Left lung (tissue), 10 donors: ENCODE measurements around the gene ALOX5AP. TPM values are rescaled to one million over a fixed set of nuclear protein-coding genes. Genes with fewer than 3 reads are reported as not detected.
A peak's percentile ranks its signal among the peaks of the same experiment; 100 is the strongest.
"Not testable (repeated sequence)": the region's sequence is repeated elsewhere in the genome, so short reads cannot be mapped to it uniquely, and the experiment has no call there.

Experiments used
- ATAC-seq: fragments of 200-7000 bp; cut with Tn5 transposase; one replicate; pipeline ENCODE4 v1.9.1; 2020; ENCODE audit warnings: moderate library complexity
- DNase-seq, 4 donors: peaks; one replicate each; pipeline ENCODE4 v3.0.0-alpha.2; 2013 to 2020
- H3K27ac ChIP-seq, 2 donors: fragments of 200-600 bp; sonication (generic) in 1 of 2; one replicate each; pipeline versions ENCODE4 v1.5.0 to v1.8.0; 2020 to 2021
- H3K27me3 ChIP-seq, 2 donors: fragments of 200-600 bp; sonication (generic) in 1 of 2; one replicate each; pipeline versions ENCODE4 v1.5.0 to v1.8.0; 2020 to 2021
- H3K36me3 ChIP-seq, 2 donors: fragments of 200-600 bp; sonication (generic) in 1 of 2; one replicate each; pipeline versions ENCODE4 v1.5.0 to v1.8.0; 2020 to 2021
- H3K4me1 ChIP-seq, 2 donors: fragments of 200-600 bp; one replicate each; pipeline ENCODE4 v1.8.0; 2021
- H3K4me3 ChIP-seq, 2 donors: fragments of 200-600 bp; sonication (generic) in 1 of 2; one replicate each; pipeline versions ENCODE4 v1.5.0 to v1.8.0; 2020 to 2021; ENCODE audit warnings: mild to moderate bottlenecking in 1 of 2
- H3K9me3 ChIP-seq, 2 donors: fragments of 200-600 bp; sonication (generic) in 1 of 2; one replicate each; pipeline versions ENCODE4 v1.5.0 to v1.8.0; 2020 to 2021
- CTCF ChIP-seq, 2 donors: fragments of 200-600 bp; sonication (generic) in 1 of 2; IDR thresholded peaks; one replicate each; pipeline versions ENCODE4 v1.5.0 to v1.8.0; 2021; ENCODE audit warnings: antibody characterized with exemption in 2 of 2
- intact Hi-C, 2 donors: fragments of 100-400 bp; cut with DNase I; formaldehyde crosslinking; loops; one replicate each; pipeline versions ENCODE4 v1.11.2 to v1.14.2; 2022
- polyA plus RNA-seq, 6 donors: library from polyadenylated mRNA; unstranded; fragments of 120-200 nt; gene quantifications; one replicate each; pipeline ENCODE4 v1.2.1, GENCODE V29; 2013; ENCODE audit not compliant: insufficient read length in 6 of 6
- total RNA-seq, 2 donors: library from RNA; stranded (reverse); fragmentation: NEBNext Ultra II Directional; extraction: Animal tissue kit (Norgen Biotek cat#: 25700); gene quantifications; one replicate each; pipeline ENCODE4 v1.2.1, GENCODE V29; 2021
- donor health status: DM: no; HTN: yes; CAD: no.
- donor health status: DM: no; HTN: no; CAD: no.

ALOX5AP gene
- total and polyA plus RNA-seq, 8 donors = 2.6 to 201 (median 4.9) TPM

GRCh38 chr13:30744681-30745077 lies 9.3 kb downstream of the ALOX5AP start:
- intact Hi-C loops = no loop called here
- TF ChIP-seq CTCF (IDR thresholded peaks at IDR 0.05) = no peak
- H3K9me3 ChIP-seq = no peaks in the 10 kb centered on the region
- DNase-seq = no peak
- H3K36me3 ChIP-seq = peaks cover 0 to 20% of the 10 kb centered on the region in 2 donors
- H3K27me3 ChIP-seq = no peaks in the 10 kb centered on the region
- peaks cover 30 to 95% of the 10 kb centered on the region in 2 donors for H3K4me1 ChIP-seq
- H3K4me3 ChIP-seq = no peak overlapping the region
- peak overlapping the region; percentile 41 to 83 for H3K27ac ChIP-seq
- ATAC-seq = no peak

GRCh38 chr13:30745906-30746686 lies 10.8 kb downstream of the ALOX5AP start:
- Histone ChIP-seq H3K36me3 (peaks cover 0 to 28% of the 10 kb centered on the region in 2 donors), H3K4me3 (no peak overlapping the region), H3K27ac (peak overlapping the region in 1 of 2 donors; percentile 83), H3K4me1 (peaks cover 30 to 92% of the 10 kb centered on the region in 2 donors), H3K9me3 (no peaks in the 10 kb centered on the region), H3K27me3 (no peaks in the 10 kb centered on the region)
- TF ChIP-seq CTCF (IDR thresholded peaks at IDR 0.05) = no peak
- ATAC-seq = no peak
- no peak for DNase-seq
- intact Hi-C loops = no loop called here

GRCh38 chr13:30746791-30747190 lies 11.4 kb downstream of the ALOX5AP start:
- H3K9me3 ChIP-seq = no peaks in the 10 kb centered on the region
- no peaks in the 10 kb centered on the region for H3K27me3 ChIP-seq
- peak overlapping the region in 1 of 2 donors; percentile 83 for H3K27ac ChIP-seq
- no peak for ATAC-seq
- DNase-seq = no peak
- no peak for TF ChIP-seq CTCF (IDR thresholded peaks at IDR 0.05)
- peaks cover 30 to 88% of the 10 kb centered on the region in 2 donors for H3K4me1 ChIP-seq
- peaks cover 0 to 30% of the 10 kb centered on the region in 2 donors for H3K36me3 ChIP-seq
- H3K4me3 ChIP-seq = no peak overlapping the region
- intact Hi-C loops = no loop called here

- H3K4me3 ChIP-seq, intact Hi-C loops, H3K9me3 ChIP-seq, H3K27me3 ChIP-seq, ATAC-seq, DNase-seq: not testable (repeated sequence)
- peaks cover 0 to 41% of the 10 kb centered on the region in 2 donors for H3K36me3 ChIP-seq
- H3K27ac ChIP-seq = peak overlapping the region in 1 of 2 donors; percentile 83
- peaks cover 29 to 78% of the 10 kb centered on the region in 2 donors for H3K4me1 ChIP-seq
These were observed 12.5 kb downstream of the ALOX5AP start for GRCh38 chr13:30747845-30748244.

- ATAC-seq = no peak
- Histone ChIP-seq H3K27ac (no peak overlapping the region), H3K9me3 (no peaks in the 10 kb centered on the region), H3K4me3 (no peak overlapping the region), H3K36me3 (peaks cover 0 to 43% of the 10 kb centered on the region in 2 donors), H3K4me1 (peaks cover 20 to 75% of the 10 kb centered on the region in 2 donors), H3K27me3 (no peaks in the 10 kb centered on the region)
- intact Hi-C loops = no loop called here
- DNase-seq = no peak
- TF ChIP-seq CTCF (IDR thresholded peaks at IDR 0.05) = no peak
These were observed 13.4 kb downstream of the ALOX5AP start for GRCh38 chr13:30748717-30749116.
